Femur (tissue), 1 donor: ENCODE data around the gene SLC4A2.
A peak's percentile ranks its signal among the peaks of the same experiment; 100 is the strongest.

Experiments used
- DNase-seq: peaks from one replicate; pipeline ENCODE4 v3.0.0-alpha.2; 2017

The SLC4A2 gene

GRCh38 chr7:151063212-151063561 lies 3.8 kb downstream of the SLC4A2 start:
- DNase-seq, result no peak

- DNase-seq, result no peak
Measured at GRCh38 chr7:151064454-151064853, 5.1 kb downstream of the SLC4A2 start.

- no peak for DNase-seq
Measured at GRCh38 chr7:151064993-151065392, 5.6 kb downstream of the SLC4A2 start.

GRCh38 chr7:151065516-151065915 lies 6.1 kb downstream of the SLC4A2 start:
- no peak for DNase-seq

GRCh38 chr7:151066273-151066974 lies 7.0 kb downstream of the SLC4A2 start:
- DNase-seq, result no peak

- DNase-seq, result no peak
Measured at GRCh38 chr7:151068069-151068773, 8.8 kb downstream of the SLC4A2 start.

GRCh38 chr7:151069841-151070573 lies 10.6 kb downstream of the SLC4A2 start:
- DNase-seq, result no peak

- DNase-seq, result no peak
Measured at GRCh38 chr7:151070574-151070960, 11.2 kb downstream of the SLC4A2 start.

GRCh38 chr7:151071032-151071866 lies 11.9 kb downstream of the SLC4A2 start:
- DNase-seq, result no peak

GRCh38 chr7:151073990-151074389 lies 14.6 kb downstream of the SLC4A2 start:
- DNase-seq, result no peak

- DNase-seq, result no peak
Measured at GRCh38 chr7:151074817-151075661, 15.7 kb downstream of the SLC4A2 start.

GRCh38 chr7:151075662-151075971 lies 16.2 kb downstream of the SLC4A2 start:
- no peak for DNase-seq

GRCh38 chr7:151075978-151076426 lies 16.6 kb downstream of the SLC4A2 start:
- no peak for DNase-seq

GRCh38 chr7:151076863-151077704 lies 17.7 kb downstream of the SLC4A2 start:
- DNase-seq, result no peak

GRCh38 chr7:151077705-151078232 lies 18.4 kb downstream of the SLC4A2 start:
- DNase-seq, result no peak

GRCh38 chr7:151078233-151079040 lies 19.0 kb downstream of the SLC4A2 start:
- DNase-seq, result no peak

- DNase-seq, result no peak
Measured at GRCh38 chr7:151079199-151079910, 20.0 kb downstream of the SLC4A2 start.

GRCh38 chr7:151080067-151080521 lies 20.7 kb downstream of the SLC4A2 start:
- no peak for DNase-seq

- peak; percentile 95 for DNase-seq
Measured at GRCh38 chr7:151080522-151081169, 21.3 kb downstream of the SLC4A2 start, which contains the start of gene FASTK. TSS of gene FASTK (minus strand) at chr7:151080809. CDS start at chr7:151080766, 43 bp downstream.
